22Rv1 (cell line): ENCODE results near the gene HNRNPA2B1.
"Not testable (repeated sequence)": the region's sequence is repeated elsewhere in the genome, so short reads cannot be mapped to it uniquely, and the experiment has no call there.

Experiments used
- CTCF ChIP-seq: fragments of 450-650 bp; IDR thresholded peaks from 2 replicates; pipeline ENCODE4 v1.5.1; 2017; ENCODE audit warnings: mild to moderate bottlenecking
- ZFX ChIP-seq: fragments of 450-650 bp; IDR thresholded peaks from 2 replicates; pipeline ENCODE4 v1.6.1; 2017; ENCODE audit warnings: antibody characterized with exemption, borderline replicate concordance

GRCh38 chr7:26163804-26164203, 36.7 kb downstream of the HNRNPA2B1 start:
- not testable (repeated sequence) for TF ChIP-seq CTCF, ZFX
